HFFc6 (cell line): Measurements from ENCODE around the gene HSBP1L1. TPM values are rescaled to one million over a fixed set of nuclear protein-coding genes. Genes with fewer than 3 reads are reported as not detected.

ENCODE experiments used
- DNase-seq: peaks from one replicate; pipeline ENCODE4 v3.0.0-alpha.2; 2018
- H3K27ac Mint-ChIP-seq: 2 replicates; pipeline ENCODE4 v1.8.0; 2020; ENCODE audit warnings: mild to moderate bottlenecking, mixed read lengths
- H3K27me3 Mint-ChIP-seq: 2 replicates; pipeline ENCODE4 v1.8.0; 2021; ENCODE audit warnings: mild to moderate bottlenecking, moderate library complexity, mixed read lengths; ENCODE audit not compliant: insufficient read depth
- H3K36me3 Mint-ChIP-seq: 2 replicates; pipeline ENCODE4 v1.8.0; 2021; ENCODE audit warnings: low read depth, mixed read lengths
- H3K4me1 Mint-ChIP-seq: 2 replicates; pipeline ENCODE4 v1.8.0; 2020; ENCODE audit warnings: low read depth, mixed read lengths
- H3K4me3 Mint-ChIP-seq: 2 replicates; pipeline ENCODE4 v1.8.0; 2020; ENCODE audit warnings: mild to moderate bottlenecking, moderate library complexity, mixed read lengths
- H3K9me3 Mint-ChIP-seq: 2 replicates; pipeline ENCODE4 v1.8.0; 2020; ENCODE audit warnings: mild to moderate bottlenecking, mixed read lengths
- total RNA-seq, 6 experiments: library from RNA; stranded (reverse); fragmentation: NEBNext Ultra II Directional; extraction: Animal tissue kit (Norgen Biotek cat#: 25700); gene quantifications; 2 replicates in 1 of 6; 3 replicates in 5 of 6; pipeline ENCODE4 v1.2.3, GENCODE V29; 2021
- TF ChIP-seq, protein P1 (sequence below): fragments of 200-600 bp; sonication (generic); IDR thresholded peaks from 2 replicates; pipeline ENCODE4 v1.5.0; 2021; ENCODE audit warnings: antibody characterized with exemption, mild to moderate bottlenecking

HSBP1L1 gene
- total RNA-seq, 6 experiments from 2014 or later: 20.7 to 25.6 (median 21.6) TPM

DNA sequence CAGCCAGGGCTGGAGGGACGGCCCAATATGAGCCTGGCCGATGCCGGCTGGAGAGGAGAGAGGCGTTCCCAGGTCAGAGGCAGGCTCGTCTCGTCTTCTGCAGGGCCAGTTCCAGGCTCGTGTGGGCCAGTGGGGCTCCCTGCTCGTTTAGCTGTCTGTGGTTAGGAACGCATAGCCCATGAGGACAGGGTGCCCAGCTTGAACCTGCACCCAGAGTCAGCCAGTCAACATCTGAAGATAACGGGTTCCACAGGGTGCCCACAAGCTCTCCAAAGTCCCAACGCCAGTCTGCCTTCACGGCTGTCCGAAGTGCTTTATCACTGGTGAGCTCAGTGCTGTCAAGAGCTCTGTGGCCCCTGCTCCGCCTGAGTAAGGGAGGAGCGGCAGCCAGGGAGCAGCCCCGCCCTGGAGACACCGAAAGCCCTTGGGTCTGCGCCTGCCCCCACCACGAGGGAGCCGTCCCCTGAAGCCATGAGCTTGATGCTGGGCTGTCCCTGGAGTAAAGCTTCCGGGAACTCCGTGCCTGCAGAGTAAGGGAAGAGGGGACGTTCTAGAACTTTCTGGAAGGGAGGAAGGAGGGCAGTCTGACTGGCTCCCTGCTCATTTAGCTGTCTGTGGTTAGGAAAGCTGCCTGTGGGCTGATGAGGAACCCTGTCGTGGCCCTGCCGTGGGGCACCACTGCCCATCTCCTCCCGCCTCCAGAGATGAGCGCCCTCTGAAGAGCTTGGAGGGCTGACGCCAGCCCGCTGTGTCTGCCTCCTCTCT, 2.7 kb upstream of the HSBP1L1 start:
- peak overlapping the region; percentile 63 for H3K27ac Mint-ChIP-seq
- H3K9me3 Mint-ChIP-seq: no peaks in the 10 kb centered on the region
- H3K4me1 Mint-ChIP-seq: peaks cover 40% of the 10 kb centered on the region
- TF ChIP-seq, protein P1, sequence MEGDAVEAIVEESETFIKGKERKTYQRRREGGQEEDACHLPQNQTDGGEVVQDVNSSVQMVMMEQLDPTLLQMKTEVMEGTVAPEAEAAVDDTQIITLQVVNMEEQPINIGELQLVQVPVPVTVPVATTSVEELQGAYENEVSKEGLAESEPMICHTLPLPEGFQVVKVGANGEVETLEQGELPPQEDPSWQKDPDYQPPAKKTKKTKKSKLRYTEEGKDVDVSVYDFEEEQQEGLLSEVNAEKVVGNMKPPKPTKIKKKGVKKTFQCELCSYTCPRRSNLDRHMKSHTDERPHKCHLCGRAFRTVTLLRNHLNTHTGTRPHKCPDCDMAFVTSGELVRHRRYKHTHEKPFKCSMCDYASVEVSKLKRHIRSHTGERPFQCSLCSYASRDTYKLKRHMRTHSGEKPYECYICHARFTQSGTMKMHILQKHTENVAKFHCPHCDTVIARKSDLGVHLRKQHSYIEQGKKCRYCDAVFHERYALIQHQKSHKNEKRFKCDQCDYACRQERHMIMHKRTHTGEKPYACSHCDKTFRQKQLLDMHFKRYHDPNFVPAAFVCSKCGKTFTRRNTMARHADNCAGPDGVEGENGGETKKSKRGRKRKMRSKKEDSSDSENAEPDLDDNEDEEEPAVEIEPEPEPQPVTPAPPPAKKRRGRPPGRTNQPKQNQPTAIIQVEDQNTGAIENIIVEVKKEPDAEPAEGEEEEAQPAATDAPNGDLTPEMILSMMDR: no peak
- no peaks in the 10 kb centered on the region; the same call in 1 of the 2 replicates for H3K36me3 Mint-ChIP-seq
- H3K27me3 Mint-ChIP-seq: peaks cover 3% of the 10 kb centered on the region; the same call in 1 of the 2 replicates
- no peak for DNase-seq
- no peak overlapping the region for H3K4me3 Mint-ChIP-seq

GRCh38 chr18:79962311-79962710, 2.1 kb upstream of the HSBP1L1 start:
- H3K36me3 Mint-ChIP-seq: no peaks in the 10 kb centered on the region; the same call in 1 of the 2 replicates
- no peaks in the 10 kb centered on the region for H3K9me3 Mint-ChIP-seq
- DNase-seq: no peak
- TF ChIP-seq, protein P1: no peak
- H3K4me3 Mint-ChIP-seq: no peak overlapping the region
- H3K4me1 Mint-ChIP-seq: peaks cover 45% of the 10 kb centered on the region
- H3K27me3 Mint-ChIP-seq: peaks cover 3% of the 10 kb centered on the region; the same call in 1 of the 2 replicates
- H3K27ac Mint-ChIP-seq: peak overlapping the region; percentile 63

DNA sequence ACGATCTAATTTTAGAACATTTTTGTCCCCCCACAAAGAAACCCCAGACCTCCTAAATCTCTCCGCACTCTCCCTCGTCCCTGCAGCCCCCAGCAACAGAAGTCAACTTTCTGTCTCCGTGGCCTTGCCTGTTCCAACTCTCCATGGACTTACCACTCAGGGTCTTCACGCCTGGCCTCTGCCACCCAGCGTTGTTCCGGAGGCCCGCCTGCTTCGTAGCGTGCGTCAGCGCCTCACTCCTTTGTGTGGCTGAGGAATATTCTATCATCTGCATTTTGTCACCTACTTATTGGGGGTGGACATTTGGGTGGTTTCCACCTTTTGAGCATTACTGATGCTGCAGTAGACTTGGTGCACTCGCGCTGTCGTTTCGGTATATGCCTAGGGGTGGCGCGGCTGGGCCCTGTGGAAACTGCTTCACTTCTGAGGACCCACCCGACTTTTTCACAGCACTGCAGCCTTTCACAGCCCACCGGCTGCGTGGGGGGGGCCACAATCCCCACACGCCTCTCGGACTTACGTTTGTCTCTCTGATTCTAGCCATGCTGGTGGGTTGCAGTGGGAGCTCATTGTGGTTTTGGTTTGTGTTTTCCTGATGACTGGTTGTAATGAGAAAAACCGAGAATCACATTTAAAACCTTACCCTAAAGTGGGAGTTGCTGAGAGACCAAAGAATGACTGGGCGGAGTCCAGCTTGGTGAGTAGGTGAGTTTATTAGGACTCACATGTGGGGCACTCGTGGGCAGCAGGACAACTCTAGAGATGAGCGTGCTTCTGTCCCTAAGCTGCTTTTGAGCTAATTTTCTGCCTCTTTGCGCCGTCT, 1.4 kb upstream of the HSBP1L1 start:
- Mint-ChIP-seq H3K27me3 (peaks cover 3% of the 10 kb centered on the region; the same call in 1 of the 2 replicates), H3K9me3 (no peaks in the 10 kb centered on the region), H3K4me3 (peak overlapping the region; percentile 56; the same call in 1 of the 2 replicates), H3K27ac (peak overlapping the region; percentile 63; the same call in 1 of the 2 replicates), H3K36me3 (no peaks in the 10 kb centered on the region; the same call in 1 of the 2 replicates), H3K4me1 (peaks cover 47% of the 10 kb centered on the region)
- TF ChIP-seq, protein P1: no peak
- DNase-seq: no peak

DNA sequence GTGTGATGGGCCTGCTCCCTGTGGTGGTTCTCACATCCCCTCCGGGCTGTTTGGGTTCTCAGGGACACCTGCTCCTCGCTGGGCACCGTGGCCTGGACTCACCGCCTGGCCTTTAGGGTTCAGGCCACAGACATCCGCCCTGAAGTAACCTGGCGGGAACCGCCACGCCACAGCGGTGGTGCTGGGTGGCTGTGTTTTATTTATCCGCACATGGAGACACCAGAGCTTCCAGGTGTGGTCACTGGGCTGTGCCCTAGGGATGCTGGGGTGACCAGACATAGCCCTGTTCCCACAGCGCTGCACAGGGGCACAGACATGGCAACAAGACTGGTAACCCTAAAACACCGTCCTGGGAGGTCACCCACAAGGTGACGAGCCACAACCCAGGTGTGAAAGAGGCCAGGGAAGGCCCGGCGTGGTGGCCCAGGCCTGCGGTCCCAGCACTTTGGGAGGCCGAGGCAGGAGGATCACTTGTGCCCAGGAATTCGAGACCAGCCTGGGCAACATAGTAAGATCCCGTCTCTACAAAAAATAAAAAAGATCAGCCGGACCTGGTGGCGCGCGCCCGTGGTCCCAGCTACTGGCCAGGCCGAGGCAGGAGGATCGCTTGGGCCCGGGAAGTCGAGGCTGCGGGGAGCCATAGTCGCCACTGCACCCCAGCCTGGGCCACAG, 649 bp upstream of the HSBP1L1 start:
- H3K4me1 Mint-ChIP-seq: peaks cover 47% of the 10 kb centered on the region
- TF ChIP-seq, protein P1: no peak
- H3K36me3 Mint-ChIP-seq: no peaks in the 10 kb centered on the region; the same call in 1 of the 2 replicates
- H3K4me3 Mint-ChIP-seq: peak overlapping the region; percentile 47
- H3K9me3 Mint-ChIP-seq: no peaks in the 10 kb centered on the region
- peaks cover 3% of the 10 kb centered on the region; the same call in 1 of the 2 replicates for H3K27me3 Mint-ChIP-seq
- no peak overlapping the region for H3K27ac Mint-ChIP-seq
- DNase-seq: no peak
